ENCODE results near the gene PIK3CB. TPM values are rescaled to one million over a fixed set of nuclear protein-coding genes. Genes with fewer than 3 reads are reported as not detected.

The PIK3CB gene
- total RNA-seq, 1 experiment from 2014 or later, result 59.3 TPM

GRCh38 chr3:138640537-138640936 is 194.2 kb downstream of the PIK3CB start:
- Mint-ChIP-seq H3K36me3 (ENCODE audit: insufficient read depth, unreplicated experiment) (peaks cover 21% of the 10 kb centered on the region), H3K4me1 (ENCODE audit: low read depth, unreplicated experiment) (no peaks in the 10 kb centered on the region), H3K27ac (ENCODE audit: unreplicated experiment) (no peak overlapping the region), H3K27me3 (ENCODE audit: unreplicated experiment) (no peaks in the 10 kb centered on the region), H3K9me3 (ENCODE audit: low read depth, unreplicated experiment) (peaks cover 11% of the 10 kb centered on the region), H3K4me3 (ENCODE audit: low read depth, unreplicated experiment) (no peak overlapping the region)
- no peak for TF ChIP-seq CTCF (IDR thresholded peaks at IDR 0.05; ENCODE audit: unreplicated experiment)
- CTCF ChIA-PET, result interaction anchor here (0.6 kb wide), 1 partner anchor 85 kb away, joined by 3 read pairs; no protein-coding TSS in a partner anchor
- BruUV-seq (replicated peaks), result no TSS peak
- DNase-seq, result no peak
- intact Hi-C loops (cut with micrococcal nuclease; ENCODE audit: unreplicated experiment), result no loop called here

- H3K4me1 Mint-ChIP-seq (ENCODE audit: low read depth, unreplicated experiment), result no peaks in the 10 kb centered on the region
- H3K36me3 Mint-ChIP-seq (ENCODE audit: insufficient read depth, unreplicated experiment), result peaks cover 10% of the 10 kb centered on the region
- no TSS peak for BruUV-seq (replicated peaks)
- H3K27ac Mint-ChIP-seq (ENCODE audit: unreplicated experiment), result no peak overlapping the region
- H3K4me3 Mint-ChIP-seq (ENCODE audit: low read depth, unreplicated experiment), result no peak overlapping the region
- no peak for TF ChIP-seq CTCF (IDR thresholded peaks at IDR 0.05; ENCODE audit: unreplicated experiment)
- intact Hi-C loops (cut with micrococcal nuclease; ENCODE audit: unreplicated experiment), result no loop called here
- peaks cover 5% of the 10 kb centered on the region for H3K9me3 Mint-ChIP-seq (ENCODE audit: low read depth, unreplicated experiment)
- CTCF ChIA-PET, result interaction anchor here (0.6 kb wide), 2 partner anchors 277 to 1770 kb away, joined by 3 read pairs; no protein-coding TSS in a partner anchor
- no peak for DNase-seq
- no peaks in the 10 kb centered on the region for H3K27me3 Mint-ChIP-seq (ENCODE audit: unreplicated experiment)
Measured at GRCh38 chr3:138638641-138639040, 196.1 kb downstream of the PIK3CB start.

- DNase-seq, result no peak
- intact Hi-C loops (cut with micrococcal nuclease; ENCODE audit: unreplicated experiment), result no loop called here
- BruUV-seq (replicated peaks), result no TSS peak
- Mint-ChIP-seq H3K36me3 (ENCODE audit: insufficient read depth, unreplicated experiment) (peaks cover 12% of the 10 kb centered on the region), H3K4me1 (ENCODE audit: low read depth, unreplicated experiment) (no peaks in the 10 kb centered on the region), H3K27ac (ENCODE audit: unreplicated experiment) (no peak overlapping the region), H3K27me3 (ENCODE audit: unreplicated experiment) (no peaks in the 10 kb centered on the region), H3K9me3 (ENCODE audit: low read depth, unreplicated experiment) (no peaks in the 10 kb centered on the region), H3K4me3 (ENCODE audit: low read depth, unreplicated experiment) (no peak overlapping the region)
- CTCF ChIA-PET, result no interaction called here
- TF ChIP-seq CTCF (IDR thresholded peaks at IDR 0.05; ENCODE audit: unreplicated experiment), result no peak
Measured at GRCh38 chr3:138629526-138629925, 205.2 kb downstream of the PIK3CB start.

GRCh38 chr3:138625707-138626365 is 208.9 kb downstream of the PIK3CB start:
- DNase-seq, result no peak
- CTCF ChIA-PET, result interaction anchor here (0.9 to 1.9 kb wide), 3 partner anchors 61 to 290 kb away, joined by 3 to 8 read pairs (median 3); no protein-coding TSS in a partner anchor

More at GRCh38 chr3:138625707-138626365, 208.9 kb downstream of the PIK3CB start:
- Mint-ChIP-seq H3K9me3 (ENCODE audit: low read depth, unreplicated experiment) (no peaks in the 10 kb centered on the region), H3K27ac (ENCODE audit: unreplicated experiment) (no peak overlapping the region), H3K4me3 (ENCODE audit: low read depth, unreplicated experiment) (no peak overlapping the region), H3K27me3 (ENCODE audit: unreplicated experiment) (no peaks in the 10 kb centered on the region), H3K36me3 (ENCODE audit: insufficient read depth, unreplicated experiment) (peaks cover 17% of the 10 kb centered on the region), H3K4me1 (ENCODE audit: low read depth, unreplicated experiment) (no peaks in the 10 kb centered on the region)
- intact Hi-C loops (cut with micrococcal nuclease; ENCODE audit: unreplicated experiment), result no loop called here
- no peak for TF ChIP-seq CTCF (IDR thresholded peaks at IDR 0.05; ENCODE audit: unreplicated experiment)
- BruUV-seq (replicated peaks), result no TSS peak

Data from Calu3 (cell line).